Gastrocnemius medialis (tissue), 4 donors: ENCODE measurements around the gene MYO1F. TPM values are rescaled to one million over a fixed set of nuclear protein-coding genes. Genes with fewer than 3 reads are reported as not detected.

Source experiments
- ATAC-seq, 2 donors: fragments of 150-250 bp; one replicate each; pipeline ENCODE4 v1.9.1; 2016
- DNase-seq, 2 donors: peaks; one replicate each; pipeline ENCODE4 v3.0.0-alpha.2; 2019
- H3K27ac ChIP-seq, 4 donors: fragments of 200-600 bp; sonication (generic); 1 replicate in 1 of 4; 2 replicates in 3 of 4; pipeline ENCODE4 v1.5.1; 2016 to 2018; ENCODE audit warnings: mild to moderate bottlenecking in 2 of 4, moderate library complexity in 1 of 4
- H3K27me3 ChIP-seq, 3 donors: fragments of 200-600 bp; sonication (generic) in 2 of 3; 1 replicate in 1 of 3; 2 replicates in 2 of 3; pipeline versions ENCODE4 v1.5.1 to v1.6.0; 2016 to 2019; ENCODE audit warnings: mild to moderate bottlenecking in 1 of 3, moderate library complexity in 1 of 3
- H3K36me3 ChIP-seq, 2 donors: fragments of 200-600 bp; sonication (generic) in 1 of 2; one replicate each; pipeline ENCODE4 v1.5.1; 2017 to 2018
- H3K4me1 ChIP-seq, 2 donors: fragments of 200-600 bp; sonication (generic) in 1 of 2; one replicate each; pipeline ENCODE4 v1.5.1; 2016 to 2017; ENCODE audit warnings: mild to moderate bottlenecking in 2 of 2
- H3K4me3 ChIP-seq, 4 donors: fragments of 200-600 bp; sonication (generic) in 3 of 4; 1 replicate in 1 of 4; 2 replicates in 3 of 4; pipeline ENCODE4 v1.5.1; 2016 to 2019; ENCODE audit warnings: mild to moderate bottlenecking in 2 of 4
- H3K9me3 ChIP-seq, 3 donors: fragments of 200-600 bp; sonication (generic) in 2 of 3; 1 replicate in 1 of 3; 2 replicates in 2 of 3; pipeline ENCODE4 v1.5.1; 2016 to 2019
- CTCF ChIP-seq, 5 experiments: fragments of 450-650 bp in 3 of 5; fragments of 200-600 bp in 2 of 5; sonication (generic) in 2 of 5; IDR thresholded peaks in 4 of 5; conservative IDR thresholded peaks in 1 of 5; 1 replicate in 4 of 5; 2 replicates in 1 of 5; pipeline ENCODE4 v1.5.1; 2016 to 2019; ENCODE audit warnings: antibody characterized with exemption in 5 of 5, mild to moderate bottlenecking in 3 of 5, moderate library complexity in 3 of 5
- POLR2A ChIP-seq, 2 donors: fragments of 450-650 bp; IDR thresholded peaks; one replicate each; pipeline ENCODE4 v1.6.1; 2017; ENCODE audit warnings: antibody characterized with exemption in 2 of 2, mild to moderate bottlenecking in 2 of 2, moderate library complexity in 2 of 2
- in situ Hi-C, 4 donors: fragments of 200-750 bp; cut with MboI; loops; one replicate each; pipeline versions ENCODE4 v1.15.0 to v1.8.0; 2017; ENCODE audit warnings: low sequenced_read_pairs in 4 of 4
- intact Hi-C: fragments of 100-400 bp; cut with DNase I; formaldehyde crosslinking; loops from one replicate; pipeline ENCODE4 v1.15.1; 2023; ENCODE audit warnings: low total_unique reads
- total RNA-seq, 4 donors: library from RNA; depleted of rRNA; stranded (reverse); fragments of >200 nt; gene quantifications; one replicate each; pipeline versions ENCODE4 v1.1.0 to v1.2.3, GENCODE V29; 2016

The MYO1F gene
- total RNA-seq, 4 donors from 2014 or later, result 0.24 to 4.0 (median 1.8) TPM

GRCh38 chr19:8585894-8586750 is 8.9 kb upstream of the MYO1F start:
- Histone ChIP-seq H3K4me3 (no peak overlapping the region), H3K27me3 (peaks cover 0 to 2% (median 0%) of the 10 kb centered on the region in 3 donors), H3K9me3 (no peaks in the 10 kb centered on the region), H3K36me3 (no peaks in the 10 kb centered on the region), H3K27ac (no peak overlapping the region), H3K4me1 (no peaks in the 10 kb centered on the region)
- in situ Hi-C loops, result no loop called here
- TF ChIP-seq POLR2A (IDR thresholded peaks at IDR 0.05) (no peak), CTCF (IDR thresholded peaks at IDR 0.05 in 4 of 5, conservative IDR thresholded peaks at IDR 0.05 in 1 of 5) (peak in 1 of 5 experiments; percentile 36)
- no peak for DNase-seq
- intact Hi-C loops, result loop anchor here (10.0 kb wide), 1 partner anchor 59 kb away; no protein-coding TSS in a partner anchor
- ATAC-seq, result no peak

- Histone ChIP-seq H3K4me1 (no peaks in the 10 kb centered on the region), H3K9me3 (no peaks in the 10 kb centered on the region), H3K4me3 (no peak overlapping the region), H3K36me3 (no peaks in the 10 kb centered on the region), H3K27me3 (peaks cover 0 to 7% (median 5%) of the 10 kb centered on the region in 3 donors), H3K27ac (no peak overlapping the region)
- ATAC-seq (no peak), DNase-seq (no peak)
- intact Hi-C loops, result loop anchor here (10.0 kb wide), 1 partner anchor 60 kb away; no protein-coding TSS in a partner anchor
- in situ Hi-C loops, result no loop called here
- TF ChIP-seq POLR2A (IDR thresholded peaks at IDR 0.05), result no peak
- TF ChIP-seq CTCF (IDR thresholded peaks at IDR 0.05 in 4 of 5, conservative IDR thresholded peaks at IDR 0.05 in 1 of 5), result no peak
These were observed 8.0 kb upstream of the MYO1F start for GRCh38 chr19:8584965-8585893.

GRCh38 chr19:8580710-8581281 is 3.6 kb upstream of the MYO1F start:
- peaks cover 0 to 14% (median 11%) of the 10 kb centered on the region in 3 donors for H3K27me3 ChIP-seq
- peak in 1 of 2 donors; percentile 41 for ATAC-seq
- intact Hi-C loops, result loop anchor here (10.0 kb wide), 1 partner anchor 64 kb away; no protein-coding TSS in a partner anchor

More at GRCh38 chr19:8580710-8581281, 3.6 kb upstream of the MYO1F start:
- TF ChIP-seq CTCF (IDR thresholded peaks at IDR 0.05 in 4 of 5, conservative IDR thresholded peaks at IDR 0.05 in 1 of 5) (peak; percentile 70 to 90 (median 82)), POLR2A (IDR thresholded peaks at IDR 0.05) (no peak)
- Histone ChIP-seq H3K9me3 (no peaks in the 10 kb centered on the region), H3K27ac (no peak overlapping the region), H3K4me1 (no peaks in the 10 kb centered on the region), H3K4me3 (no peak overlapping the region), H3K36me3 (no peaks in the 10 kb centered on the region)
- peak; percentile 37 to 50 for DNase-seq
- in situ Hi-C loops, result no loop called here
